T-helper 22 cell (primary cell): ENCODE data around the gene SMIM28.
"Not testable (repeated sequence)": the region's sequence is repeated elsewhere in the genome, so short reads cannot be mapped to it uniquely, and the experiment has no call there.

Experiments
- DNase-seq: peaks from one replicate; pipeline ENCODE4 v3.0.0-alpha.2; 2020; ENCODE audit warnings: low read depth

Gene SMIM28

DNA sequence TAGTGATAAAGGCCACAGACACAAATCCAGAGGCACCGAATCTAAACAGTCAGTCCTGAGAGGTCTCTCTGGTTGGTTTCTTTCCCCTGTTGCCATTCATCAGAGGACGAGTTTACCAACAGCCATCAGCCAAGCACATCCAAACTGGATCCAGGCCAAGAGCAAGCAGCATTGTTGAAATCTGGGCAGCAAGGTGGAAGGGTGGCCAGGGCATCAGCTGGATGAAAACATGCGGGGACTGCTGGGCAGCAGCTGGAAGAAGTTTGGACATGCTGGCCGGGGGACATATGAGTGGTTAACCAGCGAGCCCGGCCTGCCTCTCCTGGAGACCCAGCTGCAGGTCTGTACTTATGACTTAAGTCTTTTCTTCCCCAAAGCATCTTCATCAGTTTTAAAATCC lies at the start of gene SMIM28:
Gene SMIM28 (plus strand): TSS at position 62 of the 400 bp plus-strand sequence. CDS start 168 bp downstream, at position 230.
- no peak for DNase-seq

DNA sequence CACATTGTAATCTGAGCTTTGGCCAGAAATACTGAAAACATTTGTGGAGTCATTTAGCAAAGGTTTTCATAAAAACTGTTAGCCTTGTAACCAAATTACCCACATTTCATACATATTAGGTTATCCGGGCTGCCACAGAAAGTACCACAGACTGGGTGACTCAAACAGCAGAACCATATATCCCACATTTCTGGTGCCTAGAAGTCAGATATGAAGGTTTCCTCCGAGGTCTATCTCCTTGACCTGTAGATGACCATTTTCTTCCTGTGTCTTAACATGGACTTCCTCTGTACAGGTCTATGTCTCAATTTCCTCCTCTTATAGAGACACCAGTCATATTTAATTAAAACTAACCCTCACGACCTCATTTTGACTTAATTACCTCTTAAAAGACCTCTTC lies 49.5 kb upstream of the SMIM28 start:
- no peak for DNase-seq

- DNase-seq: no peak
These were observed 46.9 kb upstream of the SMIM28 start for GRCh38 chr6:138330763-138331162.

DNA sequence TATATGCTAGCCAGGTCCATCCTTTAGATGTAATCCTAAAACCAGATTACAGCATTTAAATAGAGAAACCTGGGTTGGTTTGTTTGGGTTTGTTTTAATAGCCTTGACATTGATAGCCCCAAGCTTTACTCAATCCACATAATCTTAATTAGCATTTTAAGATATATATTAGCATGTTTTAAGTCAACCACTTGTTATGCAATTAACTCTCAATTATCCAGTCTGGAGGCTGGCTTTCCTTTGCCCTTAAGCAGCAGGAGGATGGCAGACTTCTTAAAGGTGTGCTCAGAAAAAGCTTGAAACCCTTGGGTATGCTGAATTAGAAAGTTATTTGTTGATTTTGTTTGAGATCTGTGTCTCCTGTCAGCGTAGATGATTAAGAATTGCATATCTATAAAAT lies 46.3 kb upstream of the SMIM28 start:
- DNase-seq: no peak

DNA sequence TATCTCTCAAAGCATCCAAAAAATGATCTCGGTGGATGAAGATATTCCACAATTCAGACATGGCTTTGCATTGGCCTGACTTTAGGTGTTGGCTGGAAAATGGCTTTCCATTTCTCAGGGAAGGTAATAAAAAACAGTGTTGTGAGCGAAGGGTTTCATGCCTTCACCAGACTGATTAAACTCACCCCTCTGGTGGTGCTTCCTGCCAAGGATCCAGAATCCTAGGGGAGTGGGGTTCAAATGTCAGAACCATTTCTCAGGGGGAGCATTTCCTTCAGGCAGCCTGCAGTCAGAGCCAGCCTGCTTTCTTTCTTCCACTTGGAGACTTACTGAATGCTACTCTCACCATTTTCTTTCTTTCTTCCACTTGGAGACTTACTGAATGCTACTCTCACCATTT lies 45.7 kb upstream of the SMIM28 start:
- DNase-seq: no peak

DNA sequence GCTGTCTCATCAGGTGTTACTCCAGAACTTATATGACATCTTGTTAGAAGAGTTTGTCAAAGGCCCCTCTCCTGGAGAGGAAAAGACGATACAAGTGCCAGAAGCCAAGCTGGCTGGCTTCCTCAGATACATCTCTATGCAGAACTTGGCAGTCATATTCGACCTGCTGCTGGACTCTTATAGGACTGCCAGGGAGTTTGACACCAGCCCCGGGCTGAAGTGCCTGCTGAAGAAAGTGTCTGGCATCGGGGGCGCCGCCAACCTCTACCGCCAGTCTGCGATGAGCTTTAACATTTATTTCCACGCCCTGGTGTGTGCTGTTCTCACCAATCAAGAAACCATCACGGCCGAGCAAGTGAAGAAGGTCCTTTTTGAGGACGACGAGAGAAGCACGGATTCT lies 43.7 kb upstream of the SMIM28 start:
- no peak for DNase-seq

- no peak for DNase-seq
These were observed 42.7 kb upstream of the SMIM28 start for GRCh38 chr6:138334963-138335362.

GRCh38 chr6:138336221-138336620 lies 41.5 kb upstream of the SMIM28 start:
- no peak for DNase-seq

GRCh38 chr6:138337076-138337475 lies 40.6 kb upstream of the SMIM28 start:
- no peak for DNase-seq

- no peak for DNase-seq
These were observed 38.7 kb upstream of the SMIM28 start for GRCh38 chr6:138339024-138339423.

- no peak for DNase-seq
These were observed 36.5 kb upstream of the SMIM28 start for GRCh38 chr6:138341176-138341575.

- DNase-seq: no peak
These were observed 34.6 kb upstream of the SMIM28 start for GRCh38 chr6:138343112-138343511.

- DNase-seq: no peak
These were observed 32.0 kb upstream of the SMIM28 start for GRCh38 chr6:138345565-138346285.

GRCh38 chr6:138346302-138347195 lies 31.2 kb upstream of the SMIM28 start:
- DNase-seq: no peak

DNA sequence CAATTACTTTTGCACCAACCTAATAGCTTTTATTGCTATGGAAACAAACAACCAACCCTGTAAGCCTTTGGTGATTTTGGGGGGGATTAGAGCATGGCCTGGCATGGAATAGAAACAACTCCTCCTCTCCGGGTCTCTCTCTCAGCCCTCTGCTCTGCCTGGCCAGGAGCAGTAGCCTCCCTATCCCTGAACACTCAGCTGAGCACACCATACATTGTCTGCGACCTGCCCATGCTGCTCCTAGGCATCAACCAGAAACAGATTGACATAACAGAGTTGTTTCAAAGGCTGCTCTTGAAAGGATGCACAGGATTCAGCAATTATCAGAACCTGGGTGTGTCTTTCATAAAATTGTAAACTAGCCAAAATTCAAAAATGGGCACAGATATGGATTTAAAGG lies 29.8 kb upstream of the SMIM28 start:
- DNase-seq: no peak

GRCh38 chr6:138349891-138350290 lies 27.8 kb upstream of the SMIM28 start:
- DNase-seq: no peak

DNA sequence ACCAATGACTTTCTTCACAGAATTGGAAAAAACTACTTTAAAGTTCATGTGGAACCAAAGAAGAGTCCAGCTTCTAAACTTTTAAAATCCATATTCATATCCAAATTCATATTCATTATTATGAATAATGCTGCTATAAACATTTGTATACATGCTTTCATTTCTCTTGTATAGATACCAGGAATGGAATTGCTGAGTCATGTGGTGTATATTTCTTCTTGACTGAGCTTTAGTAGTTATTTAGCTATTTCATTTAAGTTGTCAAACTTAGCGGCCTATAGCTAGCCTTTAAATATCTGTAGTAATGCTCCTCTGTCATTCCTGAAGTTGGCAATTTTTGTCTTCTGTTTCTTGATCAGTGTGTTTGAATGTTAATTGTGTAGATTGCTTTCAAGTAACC lies 19.8 kb upstream of the SMIM28 start:
- DNase-seq: no peak

DNA sequence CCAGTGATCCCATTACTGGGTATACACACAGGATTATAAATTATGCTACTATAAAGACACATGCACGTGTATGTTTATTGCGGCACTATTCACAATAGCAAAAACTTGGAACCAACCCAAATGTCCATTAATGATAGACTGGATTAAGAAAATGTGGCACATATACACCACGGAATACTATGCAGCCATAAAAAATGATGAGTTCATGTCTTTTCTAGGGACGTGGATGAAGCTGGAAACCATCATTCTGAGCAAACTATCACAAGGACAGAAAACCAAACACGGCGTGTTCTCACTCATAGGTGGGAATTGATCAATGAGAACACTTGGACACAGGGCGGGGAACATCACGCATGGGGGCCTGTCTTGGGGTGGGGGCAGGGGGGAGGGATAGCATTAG lies 9.0 kb upstream of the SMIM28 start:
- not testable (repeated sequence) for DNase-seq

- no peak for DNase-seq
These were observed 6.9 kb upstream of the SMIM28 start for GRCh38 chr6:138370631-138371451.

GRCh38 chr6:138371452-138371711 lies 6.3 kb upstream of the SMIM28 start:
- DNase-seq: no peak

- DNase-seq: no peak
These were observed 6.0 kb upstream of the SMIM28 start for GRCh38 chr6:138371720-138372119.

DNA sequence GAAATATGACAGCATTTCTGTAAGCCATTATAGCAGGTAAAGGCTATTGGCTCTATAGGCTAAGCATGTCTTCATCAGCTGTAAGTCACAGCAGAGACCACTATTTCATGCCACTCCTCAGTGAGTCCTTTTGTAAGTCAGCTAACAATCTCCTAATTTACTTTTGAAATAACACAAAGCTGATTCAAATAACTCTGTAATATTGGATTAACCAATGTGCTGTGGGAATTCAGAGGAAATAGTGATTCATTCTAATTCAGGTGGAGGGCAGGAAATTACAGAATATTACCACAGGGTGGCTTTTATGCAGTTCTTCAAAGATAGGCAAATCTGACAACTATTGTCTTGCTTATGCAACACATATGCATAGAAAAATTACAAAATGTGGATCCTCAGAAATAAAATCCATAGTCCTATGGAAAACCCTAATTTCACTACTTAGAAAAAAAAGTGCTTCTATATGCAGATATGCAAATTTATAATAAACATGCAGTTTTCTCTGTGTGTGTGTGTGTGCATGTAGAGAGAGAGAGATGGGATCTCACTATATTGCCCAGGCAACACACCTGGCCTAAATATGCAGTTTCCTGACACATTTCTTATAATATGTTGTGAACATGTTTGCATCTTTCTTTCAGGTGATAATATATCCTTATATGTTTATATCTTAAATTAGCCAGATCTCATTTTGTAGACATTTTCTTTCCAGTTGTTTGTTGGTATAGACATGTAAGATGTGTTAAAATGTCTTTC lies 4.8 kb upstream of the SMIM28 start:
- DNase-seq: no peak
